HFFc6 (cell line): Measurements from ENCODE around the gene TDRKH. TPM values are rescaled to one million over a fixed set of nuclear protein-coding genes. Genes with fewer than 3 reads are reported as not detected.

Experiments
- DNase-seq: peaks from one replicate; pipeline ENCODE4 v3.0.0-alpha.2; 2018
- H3K27ac Mint-ChIP-seq: 2 replicates; pipeline ENCODE4 v1.8.0; 2020; ENCODE audit warnings: mild to moderate bottlenecking, mixed read lengths
- H3K27me3 Mint-ChIP-seq: 2 replicates; pipeline ENCODE4 v1.8.0; 2021; ENCODE audit warnings: mild to moderate bottlenecking, moderate library complexity, mixed read lengths; ENCODE audit not compliant: insufficient read depth
- H3K36me3 Mint-ChIP-seq: 2 replicates; pipeline ENCODE4 v1.8.0; 2021; ENCODE audit warnings: low read depth, mixed read lengths
- H3K4me1 Mint-ChIP-seq: 2 replicates; pipeline ENCODE4 v1.8.0; 2020; ENCODE audit warnings: low read depth, mixed read lengths
- H3K4me3 Mint-ChIP-seq: 2 replicates; pipeline ENCODE4 v1.8.0; 2020; ENCODE audit warnings: mild to moderate bottlenecking, moderate library complexity, mixed read lengths
- H3K9me3 Mint-ChIP-seq: 2 replicates; pipeline ENCODE4 v1.8.0; 2020; ENCODE audit warnings: mild to moderate bottlenecking, mixed read lengths
- CTCF ChIP-seq: fragments of 200-600 bp; sonication (generic); IDR thresholded peaks from 2 replicates; pipeline ENCODE4 v1.5.0; 2021; ENCODE audit warnings: antibody characterized with exemption, mild to moderate bottlenecking
- total RNA-seq, 6 experiments: library from RNA; stranded (reverse); fragmentation: NEBNext Ultra II Directional; extraction: Animal tissue kit (Norgen Biotek cat#: 25700); gene quantifications; 2 replicates in 1 of 6; 3 replicates in 5 of 6; pipeline ENCODE4 v1.2.3, GENCODE V29; 2021

The TDRKH gene
- total RNA-seq, 6 experiments from 2014 or later, result 1.1 to 2.0 (median 1.5) TPM

GRCh38 chr1:151816548-151817352 is 26.4 kb upstream of the TDRKH start:
- H3K27me3 Mint-ChIP-seq, result peaks cover 60% of the 10 kb centered on the region
- no peaks in the 10 kb centered on the region for H3K36me3 Mint-ChIP-seq
- no peak for TF ChIP-seq CTCF
- H3K9me3 Mint-ChIP-seq, result no peaks in the 10 kb centered on the region
- no peak for DNase-seq
- H3K4me3 Mint-ChIP-seq, result no peak overlapping the region
- no peak overlapping the region for H3K27ac Mint-ChIP-seq
- no peaks in the 10 kb centered on the region; the same call in 1 of the 2 replicates for H3K4me1 Mint-ChIP-seq

GRCh38 chr1:151815716-151816327 is 25.5 kb upstream of the TDRKH start:
- no peak for DNase-seq
- Mint-ChIP-seq H3K27me3 (peaks cover 61% of the 10 kb centered on the region), H3K4me1 (no peaks in the 10 kb centered on the region; the same call in none of the 2 replicates), H3K27ac (no peak overlapping the region), H3K36me3 (no peaks in the 10 kb centered on the region), H3K9me3 (no peaks in the 10 kb centered on the region), H3K4me3 (no peak overlapping the region)
- TF ChIP-seq CTCF, result no peak

GRCh38 chr1:151814971-151815545 is 24.8 kb upstream of the TDRKH start:
- no peak for TF ChIP-seq CTCF
- peaks cover 53% of the 10 kb centered on the region for H3K27me3 Mint-ChIP-seq
- no peak overlapping the region for H3K4me3 Mint-ChIP-seq
- no peak overlapping the region for H3K27ac Mint-ChIP-seq
- no peaks in the 10 kb centered on the region for H3K9me3 Mint-ChIP-seq
- no peaks in the 10 kb centered on the region for H3K36me3 Mint-ChIP-seq
- H3K4me1 Mint-ChIP-seq, result no peaks in the 10 kb centered on the region; the same call in none of the 2 replicates
- no peak for DNase-seq

GRCh38 chr1:151814426-151814825 is 24.1 kb upstream of the TDRKH start:
- DNase-seq, result no peak
- Mint-ChIP-seq H3K27ac (no peak overlapping the region), H3K9me3 (no peaks in the 10 kb centered on the region), H3K36me3 (no peaks in the 10 kb centered on the region), H3K4me3 (no peak overlapping the region), H3K27me3 (peaks cover 53% of the 10 kb centered on the region), H3K4me1 (no peaks in the 10 kb centered on the region; the same call in 1 of the 2 replicates)
- no peak for TF ChIP-seq CTCF

- DNase-seq, result no peak
- H3K36me3 Mint-ChIP-seq, result no peaks in the 10 kb centered on the region
- H3K4me1 Mint-ChIP-seq, result no peaks in the 10 kb centered on the region; the same call in 1 of the 2 replicates
- no peak overlapping the region for H3K27ac Mint-ChIP-seq
- H3K9me3 Mint-ChIP-seq, result no peaks in the 10 kb centered on the region
- TF ChIP-seq CTCF, result no peak
- H3K27me3 Mint-ChIP-seq, result peaks cover 51% of the 10 kb centered on the region
- H3K4me3 Mint-ChIP-seq, result no peak overlapping the region
Observed at GRCh38 chr1:151813271-151813977, 23.1 kb upstream of the TDRKH start.
